Measurements from ENCODE around the gene PRPF31. TPM values are rescaled to one million over a fixed set of nuclear protein-coding genes. Genes with fewer than 3 reads are reported as not detected.
A peak's percentile ranks its signal among the peaks of the same experiment; 100 is the strongest.

The PRPF31 gene
- total and polyA plus RNA-seq, 9 donors = 30.0 to 62.2 (median 51.1) TPM

GRCh38 chr19:54129617-54129996 is 14.1 kb downstream of the PRPF31 start:
- no peaks in the 10 kb centered on the region for H3K4me1 ChIP-seq (ENCODE audit: insufficient read depth)
- H3K36me3 ChIP-seq = no peaks in the 10 kb centered on the region
- H3K4me3 ChIP-seq = no peak overlapping the region
- no peaks in the 10 kb centered on the region for H3K27me3 ChIP-seq
- no peak for DNase-seq
- TF ChIP-seq CTCF (IDR thresholded peaks at IDR 0.05) = no peak
- TF ChIP-seq POLR2A (IDR thresholded peaks at IDR 0.05) = no peak
- no peak for TF ChIP-seq EP300 (IDR thresholded peaks at IDR 0.05)
- no peaks in the 10 kb centered on the region for H3K9me3 ChIP-seq
- WGBS, 3 donors = 93 to 95% (median 94%) methylated on average over 4 to 20 of the region's 20 CpGs
- H3K27ac ChIP-seq = no peak overlapping the region
- intact Hi-C loops (cut with DNase I) = no loop called here

- no peaks in the 10 kb centered on the region for H3K9me3 ChIP-seq
- H3K27ac ChIP-seq = no peak overlapping the region
- no peaks in the 10 kb centered on the region for H3K4me1 ChIP-seq (ENCODE audit: insufficient read depth)
- WGBS, 3 donors = 50 to 58% (median 52%) methylated on average over 10 of the region's 10 CpGs
- no peaks in the 10 kb centered on the region for H3K27me3 ChIP-seq
- no peak for DNase-seq
- no peak overlapping the region for H3K4me3 ChIP-seq
- H3K36me3 ChIP-seq = no peaks in the 10 kb centered on the region
- intact Hi-C loops (cut with DNase I) = no loop called here
- TF ChIP-seq CTCF (IDR thresholded peaks at IDR 0.05) = no peak
- no peak for TF ChIP-seq EP300 (IDR thresholded peaks at IDR 0.05)
- TF ChIP-seq POLR2A (IDR thresholded peaks at IDR 0.05) = no peak
Observed at GRCh38 chr19:54133312-54133956, 17.9 kb downstream of the PRPF31 start.

GRCh38 chr19:54133957-54134590 is 18.5 kb downstream of the PRPF31 start:
- H3K4me3 ChIP-seq = no peak overlapping the region
- DNase-seq = no peak
- intact Hi-C loops (cut with DNase I) = no loop called here
- TF ChIP-seq CTCF (IDR thresholded peaks at IDR 0.05) (no peak), EP300 (IDR thresholded peaks at IDR 0.05) (no peak), POLR2A (IDR thresholded peaks at IDR 0.05) (no peak)
- WGBS, 3 donors = 50 to 61% (median 60%) methylated on average over 2 of the region's 2 CpGs
- H3K4me1 ChIP-seq (ENCODE audit: insufficient read depth) = peaks cover 2% of the 10 kb centered on the region
- no peaks in the 10 kb centered on the region for H3K36me3 ChIP-seq
- H3K27me3 ChIP-seq = no peaks in the 10 kb centered on the region
- H3K9me3 ChIP-seq = no peaks in the 10 kb centered on the region
- H3K27ac ChIP-seq = no peak overlapping the region

- H3K36me3 ChIP-seq = no peaks in the 10 kb centered on the region
- peak overlapping the region; percentile 34 for H3K4me3 ChIP-seq
- H3K27me3 ChIP-seq = no peaks in the 10 kb centered on the region
- H3K9me3 ChIP-seq = no peaks in the 10 kb centered on the region
- peaks cover 4% of the 10 kb centered on the region for H3K4me1 ChIP-seq (ENCODE audit: insufficient read depth)
- TF ChIP-seq EP300 (IDR thresholded peaks at IDR 0.05) = no peak
- intact Hi-C loops (cut with DNase I) = no loop called here
- no peak for DNase-seq
- WGBS, 3 donors = 3 to 4% (median 4%) methylated on average over 30 of the region's 30 CpGs
- H3K27ac ChIP-seq = no peak overlapping the region
Observed at GRCh38 chr19:54136086-54136863, 20.7 kb downstream of the PRPF31 start.
